CD4-positive, alpha-beta memory T cell (primary cell): Measurements from ENCODE around the gene SCP2D1. TPM values are rescaled to one million over a fixed set of nuclear protein-coding genes. Genes with fewer than 3 reads are reported as not detected.

Source experiments
- CTCF ChIA-PET: fragments of 350-600 bp; sonication (Branson Sonifier 250); formaldehyde crosslinking; loops from one replicate; lab custom pipeline; 2021; ENCODE audit warnings: inconsistent platforms; ENCODE audit not compliant: partially characterized antibody; lab: Charles Lee
- POLR2A ChIA-PET: fragments of 350-600 bp; sonication (Branson Sonifier 250); formaldehyde crosslinking; loops from one replicate; lab custom pipeline; 2021; ENCODE audit not compliant: partially characterized antibody; lab: Charles Lee
- DNase-seq, 5 donors: peaks; one replicate each; pipeline versions ENCODE4 v3.0.0 to v3.0.0-alpha.2; 2020 to 2022; ENCODE audit warnings: mixed read lengths in 1 of 5
- H3K27ac ChIP-seq: one replicate; pipeline ENCODE4 v1.7.0; 2013; ENCODE audit warnings: low read depth, low read length
- H3K27me3 ChIP-seq: 2 replicates; pipeline ENCODE4 v1.7.0; 2013; ENCODE audit warnings: mild to moderate bottlenecking, low read length, moderate library complexity; ENCODE audit not compliant: insufficient read depth
- H3K36me3 ChIP-seq: 2 replicates; pipeline ENCODE4 v1.7.0; 2013; ENCODE audit warnings: mild to moderate bottlenecking, low read length, moderate library complexity; ENCODE audit not compliant: insufficient read depth
- H3K4me1 ChIP-seq: 2 replicates; pipeline ENCODE4 v1.7.0; 2013; ENCODE audit warnings: mild to moderate bottlenecking, low read length, moderate library complexity; ENCODE audit not compliant: insufficient read depth
- H3K4me3 ChIP-seq, 2 donors: one replicate each; pipeline ENCODE4 v1.7.0; 2013; ENCODE audit warnings: low read length in 2 of 2, mild to moderate bottlenecking in 1 of 2
- H3K9me3 ChIP-seq, 2 donors: one replicate each; pipeline ENCODE4 v1.7.0; 2013; ENCODE audit warnings: low read length in 2 of 2, control low read depth in 1 of 2; ENCODE audit not compliant: control insufficient read depth in 1 of 2
- H3K27ac Mint-ChIP-seq, 7 donors: one replicate each; pipeline ENCODE4 v1.8.0; 2020 to 2021; ENCODE audit warnings: mixed read lengths in 7 of 7, mild to moderate bottlenecking in 6 of 7, inconsistent platforms in 3 of 7, moderate library complexity in 3 of 7
- H3K27me3 Mint-ChIP-seq, 2 donors: one replicate each; pipeline ENCODE4 v1.8.0; 2020 to 2021; ENCODE audit warnings: mixed read lengths in 2 of 2
- H3K36me3 Mint-ChIP-seq, 2 donors: one replicate each; pipeline ENCODE4 v1.8.0; 2020 to 2021; ENCODE audit warnings: mixed read lengths in 2 of 2, inconsistent platforms in 1 of 2, mild to moderate bottlenecking in 1 of 2
- H3K4me1 Mint-ChIP-seq, 4 donors: one replicate each; pipeline ENCODE4 v1.8.0; 2020 to 2021; ENCODE audit warnings: mixed read lengths in 4 of 4, mild to moderate bottlenecking in 1 of 4
- H3K4me3 Mint-ChIP-seq, 8 donors: one replicate each; pipeline ENCODE4 v1.8.0; 2020 to 2021; ENCODE audit warnings: mixed read lengths in 8 of 8, mild to moderate bottlenecking in 7 of 8, moderate library complexity in 6 of 8, inconsistent platforms in 3 of 8
- H3K9me3 Mint-ChIP-seq, 8 donors: one replicate each; pipeline ENCODE4 v1.8.0; 2020 to 2021; ENCODE audit warnings: mixed read lengths in 8 of 8, mild to moderate bottlenecking in 5 of 8, inconsistent platforms in 3 of 8, moderate library complexity in 1 of 8
- intact Hi-C: fragments of 100-400 bp; cut with micrococcal nuclease; formaldehyde crosslinking; loops from one replicate; pipeline ENCODE4 v1.15.1; 2023
- polyA plus RNA-seq, 2 donors: library from polyadenylated mRNA; unstranded; fragments of 300-500 nt; fragmentation: Illumina TruSeq; gene quantifications; one replicate each; pipeline ENCODE4 v1.2.3, GENCODE V29; 2021
- total RNA-seq, 2 experiments: library from RNA; stranded (reverse); gene quantifications; one replicate each; pipeline ENCODE4 v1.2.3, GENCODE V29; 2021

SCP2D1 gene
- total and polyA plus RNA-seq, 4 experiments from 2014 or later, result not detected

DNA sequence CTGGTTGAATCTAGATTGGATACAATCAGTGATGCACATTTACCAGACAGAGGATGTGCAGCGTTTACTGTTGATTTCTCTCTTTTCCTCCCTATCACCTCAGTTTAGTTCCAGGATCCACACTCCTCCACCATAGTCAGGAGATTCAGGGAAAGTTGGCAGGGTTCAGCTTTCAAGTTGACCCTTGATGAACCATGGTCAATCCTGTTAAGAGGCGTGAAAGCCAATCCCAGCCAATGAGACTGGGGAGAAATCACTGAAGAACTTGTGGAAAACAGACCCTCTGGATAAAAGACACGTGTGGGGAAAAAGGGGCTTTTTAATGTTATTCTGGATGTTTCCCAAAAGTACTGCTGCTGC, 19.2 kb upstream of the SCP2D1 start:
- peaks cover 5 to 17% (median 11%) of the 10 kb centered on the region in 4 donors for H3K4me1 Mint-ChIP-seq
- CTCF ChIA-PET, result interaction anchor here (1.0 to 1.5 kb wide), 6 partner anchors 76 to 1290 kb away, joined by 3 to 5 read pairs (median 3); partner anchors contain the start of gene ZNF133
- intact Hi-C loops, result loop anchor here (1.0 to 5.0 kb wide), 6 partner anchors 207 to 1918 kb away; partner anchors contain the start of genes CFAP61, CRNKL1, DTD1 and KAT14
- peaks cover 5% of the 10 kb centered on the region for H3K27me3 ChIP-seq
- peaks cover 15 to 19% of the 10 kb centered on the region in 2 donors for H3K27me3 Mint-ChIP-seq
- peak overlapping the region; percentile 94 to 98 (median 96) for H3K4me3 Mint-ChIP-seq
- POLR2A ChIA-PET, result interaction anchor here (0.8 to 2.2 kb wide), 10 partner anchors 9 to 1258 kb away, joined by 3 to 15 read pairs (median 6); partner anchors contain the start of genes CFAP61, CRNKL1, DZANK1 and KAT14
- H3K9me3 ChIP-seq, result no peaks in the 10 kb centered on the region
- H3K36me3 ChIP-seq, result no peaks in the 10 kb centered on the region
- H3K36me3 Mint-ChIP-seq, result peaks cover 6% of the 10 kb centered on the region in 2 donors
- DNase-seq, result peak in 1 of 5 donors; percentile 8
- peaks cover 0 to 5% (median 0%) of the 10 kb centered on the region in 8 donors for H3K9me3 Mint-ChIP-seq
- peak overlapping the region; percentile 36 to 80 for H3K4me3 ChIP-seq
- H3K27ac Mint-ChIP-seq, result peak overlapping the region; percentile 92 to 100 (median 100)
- H3K4me1 ChIP-seq, result peaks cover 12% of the 10 kb centered on the region
- peak overlapping the region; percentile 85 for H3K27ac ChIP-seq

DNA sequence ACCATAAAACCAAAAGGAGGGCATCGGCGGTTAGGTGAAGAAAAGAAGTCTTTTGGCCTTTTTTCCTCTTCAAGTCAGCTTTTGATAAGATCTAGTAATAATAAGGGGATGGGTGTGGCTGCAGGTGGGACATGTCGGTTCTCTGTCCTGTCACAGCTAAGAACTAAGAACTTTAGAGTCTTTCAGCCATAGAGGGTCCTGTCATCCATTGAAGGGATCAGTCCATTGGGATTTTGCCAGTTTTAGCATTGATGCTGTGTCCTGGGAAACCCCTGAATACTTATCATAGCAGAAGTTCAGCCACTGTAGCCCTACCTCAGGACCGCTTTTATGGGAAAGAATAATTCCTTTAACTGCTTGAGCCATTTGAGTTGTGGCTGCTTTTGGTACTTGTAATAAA, 18.2 kb upstream of the SCP2D1 start:
- no peak overlapping the region for H3K4me3 ChIP-seq
- peaks cover 12% of the 10 kb centered on the region for H3K4me1 ChIP-seq
- intact Hi-C loops, result loop anchor here (2.0 kb wide), 1 partner anchor 659 kb away; the partner anchor contains the start of genes KAT14 and PET117
- no peak for DNase-seq
- Mint-ChIP-seq H3K27me3 (peaks cover 11 to 14% of the 10 kb centered on the region in 2 donors), H3K36me3 (peaks cover 6% of the 10 kb centered on the region in 2 donors), H3K27ac (peak overlapping the region in 5 of 7 donors; percentile 92 to 100 (median 99)), H3K4me3 (peak overlapping the region in 6 of 8 donors; percentile 11 to 97 (median 72)), H3K4me1 (peaks cover 5 to 17% (median 11%) of the 10 kb centered on the region in 4 donors), H3K9me3 (peaks cover 0 to 5% (median 0%) of the 10 kb centered on the region in 8 donors)
- H3K9me3 ChIP-seq, result no peaks in the 10 kb centered on the region
- CTCF ChIA-PET, result no interaction called here
- H3K27me3 ChIP-seq, result peaks cover under 1% of the 10 kb centered on the region
- H3K27ac ChIP-seq, result no peak overlapping the region
- no peaks in the 10 kb centered on the region for H3K36me3 ChIP-seq
- POLR2A ChIA-PET, result interaction anchor here (1.7 to 2.2 kb wide), 2 partner anchors 8 to 57 kb away, joined by 4 to 7 read pairs; no protein-coding TSS in a partner anchor

DNA sequence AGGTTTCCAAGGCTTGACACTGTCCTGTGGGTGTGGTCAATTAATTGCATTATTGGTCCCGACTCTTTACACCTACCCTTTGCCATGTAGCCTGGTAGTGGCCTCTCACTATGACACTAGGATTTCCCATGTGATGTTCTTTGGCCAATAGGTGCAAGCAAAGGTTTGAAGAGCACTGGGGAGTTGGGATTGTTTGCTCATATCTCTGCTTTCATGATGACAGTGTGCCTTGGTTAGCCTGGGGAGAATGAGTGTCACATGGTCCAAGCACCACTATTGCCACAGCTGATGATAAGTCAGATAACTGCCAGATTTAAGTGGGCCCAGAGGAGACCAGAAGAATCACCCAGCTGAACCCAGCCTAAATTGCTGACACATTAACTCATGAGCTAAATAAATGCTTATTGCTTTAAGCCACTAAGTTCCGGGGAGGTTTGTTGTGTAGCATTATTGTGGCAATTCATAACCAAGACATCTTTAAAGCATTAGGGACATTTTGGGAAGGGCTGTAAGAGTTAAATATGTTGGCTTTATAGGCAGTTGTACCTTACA, 17.2 kb upstream of the SCP2D1 start:
- Histone ChIP-seq H3K27me3 (no peaks in the 10 kb centered on the region), H3K36me3 (no peaks in the 10 kb centered on the region), H3K27ac (no peak overlapping the region), H3K4me1 (peaks cover 12% of the 10 kb centered on the region), H3K9me3 (no peaks in the 10 kb centered on the region), H3K4me3 (no peak overlapping the region)
- Mint-ChIP-seq H3K4me3 (no peak overlapping the region), H3K27ac (peak overlapping the region in 1 of 7 donors; percentile 5), H3K36me3 (peaks cover 6% of the 10 kb centered on the region in 2 donors), H3K4me1 (peaks cover 5 to 17% (median 11%) of the 10 kb centered on the region in 4 donors), H3K27me3 (peaks cover 9% of the 10 kb centered on the region in 2 donors), H3K9me3 (peaks cover 0 to 5% (median 0%) of the 10 kb centered on the region in 8 donors)
- CTCF ChIA-PET, result no interaction called here
- DNase-seq, result no peak
- POLR2A ChIA-PET, result no interaction called here
- intact Hi-C loops, result no loop called here

DNA sequence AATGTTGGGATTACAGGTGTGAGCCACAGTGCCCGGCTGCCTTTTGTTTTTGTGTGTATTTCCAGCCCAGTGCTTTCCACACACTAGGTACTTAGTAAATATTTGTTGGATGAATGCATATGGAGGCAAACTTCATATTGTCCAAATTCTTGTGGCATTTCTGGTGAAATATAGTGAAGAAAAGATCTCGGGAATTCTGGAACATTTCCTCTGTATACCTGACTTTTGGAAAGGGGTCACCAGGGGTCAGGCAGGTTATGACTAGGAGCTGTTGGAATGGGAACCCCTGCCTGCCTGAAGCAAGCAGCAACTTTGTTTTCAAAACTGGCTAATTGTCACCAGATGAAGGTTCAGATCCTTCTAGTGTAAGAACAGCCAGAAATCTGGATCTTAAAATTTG, 12.1 kb upstream of the SCP2D1 start:
- ChIA-PET POLR2A (no interaction called here), CTCF (no interaction called here)
- Histone ChIP-seq H3K36me3 (no peaks in the 10 kb centered on the region), H3K9me3 (no peaks in the 10 kb centered on the region), H3K4me1 (no peaks in the 10 kb centered on the region), H3K27me3 (no peaks in the 10 kb centered on the region), H3K4me3 (no peak overlapping the region), H3K27ac (no peak overlapping the region)
- H3K4me3 Mint-ChIP-seq, result no peak overlapping the region
- H3K27me3 Mint-ChIP-seq, result peaks cover 10 to 11% of the 10 kb centered on the region in 2 donors
- H3K27ac Mint-ChIP-seq, result no peak overlapping the region
- intact Hi-C loops, result no loop called here
- H3K9me3 Mint-ChIP-seq, result peaks cover 0 to 4% (median 0%) of the 10 kb centered on the region in 8 donors
- H3K4me1 Mint-ChIP-seq, result peaks cover 0 to 5% (median 0%) of the 10 kb centered on the region in 4 donors
- peaks cover 0 to 3% of the 10 kb centered on the region in 2 donors for H3K36me3 Mint-ChIP-seq
- no peak for DNase-seq

DNA sequence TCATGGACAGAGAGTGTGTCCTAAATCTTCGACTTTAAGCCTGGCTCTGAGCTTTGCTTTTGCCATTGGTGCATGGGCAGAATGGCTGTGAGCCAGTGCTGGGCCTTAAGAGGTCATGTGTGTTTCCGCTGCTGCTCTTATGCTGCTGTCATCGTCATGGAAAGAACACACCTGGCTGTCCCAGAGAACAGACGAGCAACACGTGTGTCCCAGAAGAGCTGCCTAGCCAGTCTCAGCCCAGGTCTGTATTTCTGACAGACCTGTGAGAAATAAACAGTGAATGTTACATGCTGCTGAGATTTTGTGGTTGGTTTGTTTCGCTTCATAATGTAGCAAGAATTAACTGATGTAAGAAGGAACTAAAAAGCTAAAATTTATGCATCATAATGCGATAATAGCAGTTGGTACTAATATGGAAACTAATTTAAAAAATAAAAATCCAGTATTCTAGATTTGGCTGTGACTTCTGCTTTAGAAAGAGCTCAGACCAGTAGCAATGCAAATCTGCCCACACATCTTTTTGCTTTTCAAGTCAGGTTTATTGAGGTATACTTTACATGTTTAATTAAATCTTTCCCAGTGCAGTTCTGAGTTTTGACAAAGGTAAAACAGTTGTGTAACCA, 11.5 kb upstream of the SCP2D1 start:
- H3K4me3 Mint-ChIP-seq, result no peak overlapping the region
- H3K36me3 ChIP-seq, result no peaks in the 10 kb centered on the region

DNA sequence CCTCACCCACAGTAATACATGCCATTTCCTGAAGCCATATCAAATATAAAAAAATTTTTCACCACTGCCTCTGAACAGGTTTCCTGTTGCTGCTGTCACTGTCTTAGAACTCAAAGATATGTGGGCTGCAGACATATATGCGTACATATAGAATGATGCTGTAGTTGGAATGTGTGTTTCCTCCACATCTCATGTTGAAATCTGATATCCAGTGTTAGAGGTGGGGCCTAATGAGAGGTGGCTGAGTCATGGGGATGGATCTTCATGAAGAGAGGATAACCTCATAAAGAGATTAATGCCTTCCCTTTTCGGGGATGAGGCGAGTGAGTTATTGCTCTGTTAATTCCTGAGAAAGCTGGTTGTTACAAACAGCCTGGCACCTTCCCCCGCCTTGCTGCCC, 7.7 kb upstream of the SCP2D1 start:
- no peak overlapping the region for H3K27ac ChIP-seq
- H3K4me3 ChIP-seq, result no peak overlapping the region
- no peaks in the 10 kb centered on the region for H3K9me3 ChIP-seq
- no peaks in the 10 kb centered on the region for H3K4me1 ChIP-seq
- ChIA-PET CTCF (no interaction called here), POLR2A (no interaction called here)
- H3K36me3 ChIP-seq, result no peaks in the 10 kb centered on the region
- DNase-seq, result no peak
- H3K27me3 ChIP-seq, result no peaks in the 10 kb centered on the region
- Mint-ChIP-seq H3K27me3 (peaks cover 8% of the 10 kb centered on the region in 2 donors), H3K4me3 (no peak overlapping the region), H3K27ac (peak overlapping the region in 2 of 7 donors; percentile 1 to 68), H3K4me1 (peaks cover 0 to 5% (median 0%) of the 10 kb centered on the region in 4 donors), H3K9me3 (peaks cover 0 to 3% (median 0%) of the 10 kb centered on the region in 8 donors), H3K36me3 (no peaks in the 10 kb centered on the region)
- intact Hi-C loops, result no loop called here

More for the DNA sequence above, 11.5 kb upstream of the SCP2D1 start:
- no peak for DNase-seq
- H3K27me3 ChIP-seq, result no peaks in the 10 kb centered on the region
- Mint-ChIP-seq H3K27ac (no peak overlapping the region), H3K36me3 (peaks cover 0 to 3% of the 10 kb centered on the region in 2 donors), H3K4me1 (peaks cover 0 to 5% (median 0%) of the 10 kb centered on the region in 4 donors), H3K9me3 (peaks cover 0 to 4% (median 0%) of the 10 kb centered on the region in 8 donors), H3K27me3 (peaks cover 10 to 11% of the 10 kb centered on the region in 2 donors)
- ChIA-PET CTCF (no interaction called here), POLR2A (no interaction called here)
- H3K9me3 ChIP-seq, result no peaks in the 10 kb centered on the region
- H3K4me1 ChIP-seq, result no peaks in the 10 kb centered on the region
- no peak overlapping the region for H3K4me3 ChIP-seq
- H3K27ac ChIP-seq, result no peak overlapping the region
- intact Hi-C loops, result no loop called here

DNA sequence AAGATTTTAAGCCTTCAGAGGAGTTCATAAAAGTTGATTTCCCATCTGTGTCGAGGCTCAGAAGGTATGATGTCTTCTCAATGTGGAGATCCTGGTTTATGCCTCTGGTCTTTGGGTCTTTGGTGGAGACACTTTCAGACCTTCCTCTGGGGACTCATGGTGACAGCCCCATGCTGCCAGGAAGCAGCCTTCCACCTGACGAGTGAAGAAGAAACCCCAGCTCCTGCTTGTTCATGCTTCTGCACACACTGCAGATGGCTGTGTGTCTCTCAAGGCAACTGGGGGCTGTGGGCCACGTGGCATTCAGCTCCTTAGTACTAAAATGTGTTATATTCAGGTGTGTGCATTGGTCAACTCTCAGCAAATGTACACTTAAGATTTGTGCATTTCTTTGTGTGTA, 4.9 kb upstream of the SCP2D1 start:
- intact Hi-C loops, result no loop called here
- no peaks in the 10 kb centered on the region for H3K36me3 ChIP-seq
- H3K4me1 Mint-ChIP-seq, result peaks cover 0 to 5% (median 0%) of the 10 kb centered on the region in 4 donors
- peaks cover 0 to 3% (median 0%) of the 10 kb centered on the region in 8 donors for H3K9me3 Mint-ChIP-seq
- no peak overlapping the region for H3K4me3 ChIP-seq
- no peaks in the 10 kb centered on the region for H3K27me3 ChIP-seq
- DNase-seq, result no peak
- H3K27ac Mint-ChIP-seq, result no peak overlapping the region
- POLR2A ChIA-PET, result no interaction called here
- peaks cover 4 to 7% of the 10 kb centered on the region in 2 donors for H3K27me3 Mint-ChIP-seq
- H3K4me3 Mint-ChIP-seq, result no peak overlapping the region
- H3K9me3 ChIP-seq, result no peaks in the 10 kb centered on the region
- no peaks in the 10 kb centered on the region for H3K36me3 Mint-ChIP-seq
- no peaks in the 10 kb centered on the region for H3K4me1 ChIP-seq
- H3K27ac ChIP-seq, result no peak overlapping the region
- CTCF ChIA-PET, result no interaction called here
